Stimulated activated CD4-positive, alpha-beta T cell treated with anti-CD3 and anti-CD28 coated beads, TNF-alpha, amount 100 ng/mL, for 48 hours (primary cell): ENCODE data around the gene RASGRP1.

ENCODE experiments used
- DNase-seq, 3 donors: peaks; one replicate each; pipeline ENCODE4 v3.0.0-alpha.2; 2020; ENCODE audit warnings: low read depth in 3 of 3

The RASGRP1 gene

DNA sequence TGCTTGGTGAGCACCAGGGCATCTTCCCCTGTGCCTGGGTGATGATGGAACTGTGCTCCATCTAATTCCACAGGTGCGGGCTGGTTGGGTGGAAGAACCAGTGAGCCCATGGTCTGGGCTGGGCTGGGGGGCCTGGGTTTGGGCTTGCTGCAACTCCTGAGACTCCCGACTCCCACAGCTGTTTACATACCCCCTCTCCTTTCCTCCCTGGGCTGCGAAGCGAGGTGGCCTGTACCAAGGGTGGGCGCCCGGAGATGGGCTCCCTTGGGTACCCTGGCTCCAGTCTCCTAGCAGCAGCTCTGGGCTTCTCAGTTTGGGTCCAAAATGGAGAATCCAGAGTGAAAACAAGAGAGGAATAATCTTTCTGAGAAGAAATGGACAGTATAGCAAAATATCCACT is 105.1 kb downstream of the RASGRP1 start:
- no peak for DNase-seq

DNA sequence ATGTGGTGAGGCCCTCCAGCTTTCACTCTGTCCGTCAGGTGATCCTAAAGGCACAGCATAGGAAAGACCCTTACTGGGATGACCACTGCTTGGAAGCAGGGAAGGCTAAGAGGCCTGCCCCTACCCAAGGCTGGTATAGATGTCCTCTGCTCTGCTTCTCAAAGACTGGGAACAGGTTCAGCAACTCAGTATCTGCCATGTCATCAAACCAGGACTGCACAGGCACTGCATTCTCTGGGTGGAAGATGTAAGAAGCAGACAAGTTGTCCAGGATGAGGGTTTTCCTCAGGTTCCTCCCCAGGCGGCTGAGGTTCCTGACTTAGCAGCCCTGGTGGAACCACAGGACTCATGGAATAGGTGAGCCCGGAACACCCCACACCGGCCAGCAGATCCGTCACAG is 106.0 kb downstream of the RASGRP1 start:
- no peak for DNase-seq

DNA sequence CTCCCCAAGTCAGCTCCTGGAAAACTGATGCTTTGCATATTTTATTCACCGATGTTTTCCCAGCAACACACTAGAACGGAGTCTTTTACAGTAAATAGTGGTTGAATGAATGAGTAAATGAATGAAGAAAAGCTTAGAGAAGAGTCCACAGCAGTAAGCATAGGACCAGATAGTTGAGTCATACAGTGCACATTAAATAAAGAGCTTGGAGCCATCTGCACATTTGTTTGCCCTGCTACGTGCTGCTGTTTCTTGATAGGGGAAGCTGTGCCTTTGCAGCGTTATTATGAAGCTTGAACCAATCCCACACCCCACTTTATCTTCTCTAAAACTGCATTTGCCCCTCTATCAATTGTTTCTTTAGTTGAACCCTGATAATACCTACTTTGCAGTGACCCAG is 109.5 kb downstream of the RASGRP1 start:
- DNase-seq: no peak

- no peak for DNase-seq
These were observed 109.9 kb downstream of the RASGRP1 start for GRCh38 chr15:38454696-38455090.

DNA sequence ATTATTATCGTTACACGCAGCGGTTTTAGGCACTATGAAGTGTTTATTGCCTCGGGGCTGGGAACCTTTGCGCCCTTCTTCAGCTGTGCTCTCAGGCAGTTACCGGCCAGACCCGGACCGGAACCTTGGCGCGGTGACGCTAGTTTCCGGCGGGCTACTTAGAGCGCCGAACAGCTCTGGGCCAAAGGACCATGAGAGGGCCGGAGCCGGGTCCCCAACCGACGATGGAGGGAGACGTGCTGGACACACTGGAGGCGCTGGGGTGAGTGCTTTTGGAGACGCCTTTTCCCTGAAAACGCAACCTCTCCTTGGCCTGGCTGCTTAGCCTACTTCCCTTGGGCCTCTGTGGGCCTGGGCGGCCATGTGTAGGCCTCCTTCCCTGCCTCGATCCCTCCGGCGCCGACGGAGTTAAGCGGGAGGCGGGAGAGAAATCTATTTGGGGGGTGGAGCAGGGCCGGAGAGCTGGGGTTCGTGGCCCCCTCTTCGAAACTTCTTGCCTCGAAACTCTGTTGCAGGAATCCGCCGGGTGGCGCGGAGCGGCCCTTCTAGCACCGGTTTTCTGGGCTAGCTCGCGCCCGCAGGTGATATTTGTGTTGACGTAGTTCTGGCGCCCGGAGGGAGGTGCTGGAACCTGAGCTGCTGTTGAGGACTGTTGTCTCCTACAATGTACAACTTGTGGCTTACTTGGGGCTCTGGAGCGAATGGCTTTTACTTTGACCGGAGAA is 110.5 kb downstream of the RASGRP1 start, which contains the start of gene FAM98B:
TSS of gene FAM98B (plus strand) at position 157 of the 725 bp plus-strand sequence. CDS start at position 192, 35 bp downstream.
- DNase-seq: peak; percentile 76 to 83 (median 82)

GRCh38 chr15:38441130-38441519 is 123.5 kb downstream of the RASGRP1 start:
- no peak for DNase-seq

DNA sequence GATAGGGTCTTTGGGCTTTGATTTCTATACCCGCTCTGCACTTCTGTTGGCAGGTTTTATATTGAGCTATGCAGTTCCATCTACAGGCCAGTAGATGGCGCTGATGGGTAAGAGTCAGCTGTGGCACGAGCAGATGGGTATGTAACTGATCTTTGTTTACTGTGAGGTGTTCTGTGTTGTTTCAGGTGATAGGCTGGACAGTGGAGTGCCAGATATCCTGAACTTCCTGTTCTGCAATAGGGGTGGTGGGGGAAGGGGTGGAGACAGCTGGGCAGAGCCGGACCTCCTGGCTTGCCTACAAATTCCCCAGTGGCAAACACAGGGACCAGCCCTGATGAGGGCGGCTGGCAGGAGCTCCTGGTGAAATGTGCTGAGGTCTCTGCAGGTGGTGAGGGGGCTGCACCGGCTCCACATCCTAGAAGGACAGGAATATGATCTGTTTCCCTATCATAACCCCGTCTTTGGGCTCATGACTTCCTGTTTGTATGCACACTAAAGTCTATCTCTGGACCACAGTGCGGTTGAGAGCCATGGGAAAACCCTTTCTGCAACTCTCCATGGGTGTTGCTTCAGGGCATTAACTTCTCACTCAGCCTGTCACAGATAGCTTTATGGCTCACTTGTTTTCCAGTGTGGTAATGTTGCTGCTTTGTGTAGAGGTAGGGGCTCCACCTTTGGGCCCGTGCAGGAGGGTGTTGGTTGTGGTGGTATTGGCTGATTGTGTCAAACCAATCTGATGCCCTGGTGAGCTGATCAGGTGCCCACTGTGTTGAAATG is 124.1 kb downstream of the RASGRP1 start:
- peak in 2 of 3 donors; percentile 27 to 46 for DNase-seq
